Astrocyte of the cerebellum (primary cell): ENCODE results near the gene DCLRE1A.

Experiments used
- DNase-seq: peaks from one replicate; pipeline ENCODE4 v3.0.0-alpha.2; 2011; ENCODE audit warnings: low read depth
- H3K4me3 ChIP-seq: 2 replicates; pipeline ENCODE4 v1.5.1; 2011; ENCODE audit warnings: mild to moderate bottlenecking, low read depth, low read length, moderate library complexity
- in situ Hi-C: cut with HindIII; loops from 2 replicates; pipeline ENCODE4 v1.10.0; 2017; ENCODE audit warnings: low sequenced_read_pairs
- TF ChIP-seq, protein P1 (sequence below): IDR thresholded peaks from 2 replicates; pipeline ENCODE4 v1.5.1; 2012; ENCODE audit warnings: low read length, low read depth, moderate library complexity, mild to moderate bottlenecking; ENCODE audit errors: missing control alignments

Gene DCLRE1A

DNA sequence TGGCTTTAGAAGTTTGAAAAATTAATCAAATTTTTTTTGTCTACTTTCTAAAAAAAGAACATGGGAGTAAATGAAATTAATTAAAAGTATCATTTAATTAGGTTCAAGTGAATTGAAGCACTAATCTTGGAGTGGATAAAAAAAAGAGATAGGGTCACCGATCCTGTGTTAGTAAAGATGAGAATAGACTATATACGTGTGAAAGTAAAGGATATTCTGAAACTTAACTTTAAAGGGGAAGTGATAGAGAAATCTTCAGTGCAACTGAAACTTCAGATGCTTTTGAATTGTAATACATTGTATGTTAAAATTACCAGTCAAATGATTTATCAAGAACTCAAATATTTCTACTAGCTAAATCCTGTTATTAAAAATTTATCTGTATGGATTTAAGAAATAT, 5.4 kb upstream of the DCLRE1A start:
- H3K4me3 ChIP-seq, result no peak overlapping the region
- in situ Hi-C loops, result no loop called here
- DNase-seq, result no peak
- TF ChIP-seq, protein P1, sequence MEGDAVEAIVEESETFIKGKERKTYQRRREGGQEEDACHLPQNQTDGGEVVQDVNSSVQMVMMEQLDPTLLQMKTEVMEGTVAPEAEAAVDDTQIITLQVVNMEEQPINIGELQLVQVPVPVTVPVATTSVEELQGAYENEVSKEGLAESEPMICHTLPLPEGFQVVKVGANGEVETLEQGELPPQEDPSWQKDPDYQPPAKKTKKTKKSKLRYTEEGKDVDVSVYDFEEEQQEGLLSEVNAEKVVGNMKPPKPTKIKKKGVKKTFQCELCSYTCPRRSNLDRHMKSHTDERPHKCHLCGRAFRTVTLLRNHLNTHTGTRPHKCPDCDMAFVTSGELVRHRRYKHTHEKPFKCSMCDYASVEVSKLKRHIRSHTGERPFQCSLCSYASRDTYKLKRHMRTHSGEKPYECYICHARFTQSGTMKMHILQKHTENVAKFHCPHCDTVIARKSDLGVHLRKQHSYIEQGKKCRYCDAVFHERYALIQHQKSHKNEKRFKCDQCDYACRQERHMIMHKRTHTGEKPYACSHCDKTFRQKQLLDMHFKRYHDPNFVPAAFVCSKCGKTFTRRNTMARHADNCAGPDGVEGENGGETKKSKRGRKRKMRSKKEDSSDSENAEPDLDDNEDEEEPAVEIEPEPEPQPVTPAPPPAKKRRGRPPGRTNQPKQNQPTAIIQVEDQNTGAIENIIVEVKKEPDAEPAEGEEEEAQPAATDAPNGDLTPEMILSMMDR, result no peak

DNA sequence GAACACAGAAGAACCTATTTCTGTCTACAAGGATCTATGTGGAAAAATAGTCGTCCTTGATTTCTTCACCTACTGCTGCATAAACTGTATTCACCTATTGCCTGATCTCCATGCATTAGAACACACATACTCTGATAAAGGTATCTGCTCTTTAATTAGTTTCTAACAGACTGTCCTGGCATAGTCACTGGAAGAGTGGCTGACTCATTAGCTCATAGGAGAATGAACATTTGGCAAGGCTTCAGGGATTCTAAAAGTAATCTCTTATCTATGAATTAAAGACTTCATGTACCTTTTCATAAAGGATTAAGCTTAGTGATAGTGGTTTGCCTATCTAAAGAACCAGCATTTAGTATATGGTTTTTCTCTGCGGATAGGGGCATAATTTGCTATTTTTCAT, 4.7 kb upstream of the DCLRE1A start:
- TF ChIP-seq, protein P1, result no peak
- in situ Hi-C loops, result no loop called here
- H3K4me3 ChIP-seq, result no peak overlapping the region
- no peak for DNase-seq

DNA sequence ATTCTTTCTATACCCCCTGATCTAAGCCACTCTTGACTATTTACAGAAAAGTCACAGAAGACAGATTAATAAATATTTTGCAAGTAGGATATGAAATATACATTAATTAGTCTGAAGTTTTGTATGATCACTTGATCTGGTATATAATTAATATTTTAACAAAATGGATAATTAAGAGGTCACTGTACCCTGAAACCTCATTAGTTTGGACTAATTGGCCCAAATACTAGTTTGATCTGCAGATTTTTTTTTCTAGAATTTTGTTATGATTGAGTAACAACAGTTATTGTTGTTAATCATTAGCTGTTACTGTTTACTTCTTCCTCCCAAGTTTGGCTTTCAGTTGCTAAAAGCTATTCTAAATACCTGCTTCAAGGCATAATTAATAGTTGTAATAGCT, 3.3 kb upstream of the DCLRE1A start:
- in situ Hi-C loops, result no loop called here
- H3K4me3 ChIP-seq, result no peak overlapping the region
- no peak for DNase-seq
- TF ChIP-seq, protein P1, result no peak

DNA sequence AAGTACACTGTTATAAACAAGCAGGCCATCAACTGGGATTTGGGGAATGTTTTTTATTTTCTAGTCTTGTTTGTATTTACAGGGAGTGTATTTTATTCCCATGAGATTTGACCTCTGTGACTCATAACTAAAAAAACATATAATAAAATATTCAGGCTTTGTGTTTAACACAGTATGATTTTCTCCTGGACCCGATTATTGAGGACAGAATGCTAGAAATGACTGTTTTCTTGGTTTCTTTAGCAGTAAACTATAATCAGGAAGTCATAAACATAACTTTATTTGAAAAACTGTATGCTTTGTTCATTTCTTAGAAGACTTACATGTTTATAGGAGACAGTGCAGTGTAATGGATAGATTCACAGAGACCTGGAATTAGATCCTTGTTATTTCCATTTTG, 2.7 kb upstream of the DCLRE1A start:
- no peak overlapping the region for H3K4me3 ChIP-seq
- no peak for DNase-seq
- in situ Hi-C loops, result no loop called here
- TF ChIP-seq, protein P1, result no peak

DNA sequence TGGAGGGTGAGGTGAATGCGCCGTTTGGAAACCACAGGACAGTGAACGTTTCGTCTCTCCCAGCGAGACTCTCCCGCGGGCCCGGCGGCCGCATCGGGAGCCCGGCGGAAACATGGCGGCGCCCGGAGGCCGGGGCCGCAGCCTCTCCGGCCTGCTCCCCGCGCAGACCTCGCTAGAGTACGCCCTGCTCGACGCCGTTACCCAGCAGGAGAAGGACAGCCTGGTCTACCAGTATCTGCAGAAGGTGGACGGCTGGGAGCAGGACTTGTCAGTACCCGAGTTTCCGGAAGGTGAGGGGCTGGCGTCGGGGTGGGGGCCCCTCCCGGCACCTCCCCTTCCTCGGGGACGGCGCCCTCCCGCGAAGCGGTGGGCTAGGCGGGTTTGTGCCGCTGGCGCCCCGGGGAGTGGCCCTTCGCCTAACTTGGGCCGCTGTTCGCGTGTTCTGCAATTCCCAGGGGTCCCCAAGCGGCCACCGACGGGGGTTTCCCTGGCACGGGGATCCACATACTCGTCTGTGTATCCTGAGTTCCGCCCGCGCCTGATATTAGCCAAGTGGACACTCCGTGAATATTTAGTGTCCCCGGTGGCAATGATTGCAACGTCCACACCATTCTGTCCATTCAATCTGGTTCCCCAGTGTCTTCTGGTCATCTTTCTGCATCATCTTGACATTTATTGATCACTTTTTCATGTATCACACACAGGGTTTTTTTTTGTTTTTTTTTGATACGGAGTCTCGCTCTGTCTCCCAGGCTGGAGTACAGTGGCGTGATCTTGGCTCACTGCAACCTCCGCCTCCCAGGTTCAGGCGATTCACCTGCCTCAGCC, 1.1 kb upstream of the DCLRE1A start:
- DNase-seq, result no peak
- TF ChIP-seq, protein P1, result no peak
- peak overlapping the region; percentile 81 for H3K4me3 ChIP-seq
- in situ Hi-C loops, result no loop called here

DNA sequence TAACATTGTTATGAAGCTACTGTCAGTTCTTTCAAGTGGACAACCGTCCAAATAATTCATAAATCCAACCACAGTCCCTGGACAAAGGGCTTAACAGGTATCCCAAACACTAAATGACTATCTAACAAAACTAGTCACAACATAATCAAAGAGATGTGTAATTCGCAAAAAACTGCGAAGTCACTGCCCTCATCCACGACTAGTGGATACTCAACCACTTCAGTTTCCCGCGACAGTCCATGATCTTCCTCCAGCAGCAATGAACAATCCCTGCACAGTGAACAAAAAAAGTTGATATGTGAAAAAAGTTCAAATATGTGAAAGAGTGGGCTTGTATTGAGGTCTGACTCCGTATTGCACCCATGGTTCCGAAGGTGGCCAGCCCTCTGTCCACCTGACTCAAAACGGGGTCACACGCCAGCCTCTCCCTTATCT, 287 bp downstream of the DCLRE1A start:
- TF ChIP-seq, protein P1, result no peak
- peak overlapping the region; percentile 81 for H3K4me3 ChIP-seq
- in situ Hi-C loops, result no loop called here
- no peak for DNase-seq
